Stimulated activated CD4-positive, alpha-beta T cell treated with anti-CD3 and anti-CD28 coated beads, Interleukin-1b, Interleukin-23, amount 100 ng/mL, for 4 hours (primary cell): ENCODE measurements around the gene IL1RAP.

ENCODE experiments used
- DNase-seq, 2 donors: peaks; one replicate each; pipeline ENCODE4 v3.0.0-alpha.2; 2020; ENCODE audit warnings: low read depth in 2 of 2

IL1RAP gene

GRCh38 chr3:190579514-190580137, 65.7 kb downstream of the IL1RAP start:
- no peak for DNase-seq

DNA sequence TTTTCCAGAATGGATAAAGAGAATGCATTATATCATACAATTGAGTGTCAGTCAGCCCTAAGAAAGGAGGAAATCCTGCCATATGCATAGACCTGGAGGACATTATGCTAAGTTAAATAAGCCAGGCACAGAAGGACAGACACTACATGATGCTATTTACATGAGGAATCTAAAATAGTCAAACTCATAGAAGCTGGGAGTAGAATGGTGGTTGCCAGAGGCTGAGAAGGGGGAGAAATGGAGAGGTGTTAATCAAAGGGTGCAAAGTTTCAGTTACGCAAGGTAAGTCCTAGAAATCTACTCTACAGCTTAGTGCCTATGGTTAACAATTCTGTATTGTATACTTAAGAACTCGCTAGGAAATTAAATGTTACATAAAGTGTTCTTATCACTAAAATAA, 66.5 kb downstream of the IL1RAP start:
- DNase-seq, result no peak

- DNase-seq, result no peak
Observed at GRCh38 chr3:190581041-190581541, 67.2 kb downstream of the IL1RAP start.

DNA sequence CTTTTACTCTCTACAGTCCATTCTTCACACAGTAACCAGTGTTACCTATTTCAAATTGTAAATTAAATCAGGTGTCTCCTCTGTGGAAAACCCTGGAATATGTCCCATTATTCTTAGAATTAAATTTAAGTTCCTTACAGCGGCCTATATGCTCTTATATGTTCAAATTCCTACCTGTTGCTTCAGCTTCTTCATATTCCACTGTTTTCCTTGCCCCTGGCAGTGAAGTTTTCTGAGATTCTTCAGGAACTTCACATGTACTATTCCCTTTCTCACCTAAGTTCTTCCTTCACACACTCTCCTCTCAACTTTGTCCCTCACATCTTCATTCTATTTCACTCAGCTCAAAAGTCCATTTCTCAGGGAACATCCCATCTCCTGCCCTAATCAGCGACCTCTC, 68.8 kb downstream of the IL1RAP start:
- no peak for DNase-seq

DNA sequence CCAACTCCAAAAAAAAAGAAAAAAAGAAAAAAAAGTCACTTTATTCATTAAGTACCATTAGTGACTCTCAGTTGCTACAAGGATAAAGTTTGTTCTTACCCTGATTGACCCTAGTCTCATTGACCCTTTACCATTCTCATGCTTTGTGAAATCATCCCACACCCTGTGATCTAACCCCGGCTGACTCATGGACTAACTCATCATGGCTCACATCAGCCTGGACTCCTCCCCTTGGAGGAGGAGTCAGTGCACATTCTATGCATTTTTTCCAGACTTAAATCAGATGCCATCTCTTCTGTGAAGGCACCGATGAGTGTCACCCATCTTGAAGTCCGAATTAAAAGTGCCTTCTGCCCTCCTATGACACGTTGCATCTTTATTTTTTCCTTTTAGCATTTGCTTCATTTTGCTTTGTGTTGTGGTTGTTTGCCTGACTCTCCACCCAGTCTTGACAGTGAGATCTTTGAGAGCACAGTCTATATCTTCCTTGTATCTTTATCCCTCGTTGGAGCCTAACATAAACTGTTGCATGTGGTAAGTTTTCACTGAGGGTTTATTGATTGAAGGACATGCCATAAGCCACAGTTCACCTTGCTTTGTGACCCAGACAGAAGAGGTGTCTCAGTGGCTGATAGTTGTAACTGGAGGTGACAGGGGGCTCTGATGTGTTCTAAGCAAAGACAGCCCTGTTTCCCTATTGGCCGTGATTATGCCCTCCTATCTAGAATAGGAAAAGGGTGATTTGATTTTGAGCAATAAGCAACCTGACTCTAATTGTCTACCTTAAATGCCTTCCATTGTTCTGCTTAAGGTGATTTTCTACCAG, 72.1 kb downstream of the IL1RAP start:
- DNase-seq, result peak; percentile 4 to 33

- DNase-seq, result peak; percentile 7 to 18
Observed at GRCh38 chr3:190586631-190587011, 72.7 kb downstream of the IL1RAP start.

DNA sequence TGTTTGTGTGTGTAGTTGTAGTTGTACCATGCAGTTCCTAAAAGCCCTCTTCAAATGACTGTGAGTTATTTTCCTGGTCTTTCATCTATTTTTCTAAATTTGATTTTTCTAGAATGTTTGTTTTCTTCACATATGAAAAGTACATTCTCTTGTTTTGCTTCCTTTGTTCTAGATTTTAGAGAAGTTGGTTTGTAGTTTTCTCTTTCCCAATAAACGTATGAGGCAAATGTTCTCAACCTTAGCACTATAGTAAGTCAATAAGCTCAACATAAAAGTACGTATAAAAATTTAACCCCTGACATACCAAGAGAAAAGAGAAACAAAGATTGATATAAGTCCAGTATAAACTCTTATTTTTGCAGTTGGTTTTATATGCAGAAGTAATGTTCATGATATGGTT, 74.7 kb downstream of the IL1RAP start:
- DNase-seq, result no peak

GRCh38 chr3:190589326-190589725, 75.4 kb downstream of the IL1RAP start:
- DNase-seq, result no peak

- DNase-seq, result no peak
Observed at GRCh38 chr3:190591080-190591479, 77.2 kb downstream of the IL1RAP start.

GRCh38 chr3:190593075-190593474, 79.2 kb downstream of the IL1RAP start:
- DNase-seq, result no peak

- DNase-seq, result no peak
Observed at GRCh38 chr3:190594171-190594570, 80.3 kb downstream of the IL1RAP start.

- no peak for DNase-seq
Observed at GRCh38 chr3:190595179-190595795, 81.4 kb downstream of the IL1RAP start.

DNA sequence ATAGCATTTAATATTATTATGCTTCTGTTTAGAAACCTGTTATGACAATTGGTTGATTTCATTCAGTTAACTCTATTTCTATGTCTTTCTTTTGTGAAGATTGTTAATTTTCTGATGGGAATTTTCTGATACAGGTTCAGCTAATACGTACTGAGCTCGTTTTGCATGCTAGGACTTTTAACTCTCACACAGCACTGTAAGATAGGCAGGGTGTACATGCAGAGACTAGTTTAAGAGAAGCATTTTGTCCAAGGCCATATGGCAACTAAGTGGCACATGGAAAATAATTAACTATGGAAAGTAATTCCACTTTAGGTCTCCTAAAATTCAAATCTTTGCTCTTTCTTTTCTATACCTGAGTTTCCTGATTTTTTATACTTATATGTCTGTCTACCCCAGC, 81.9 kb downstream of the IL1RAP start:
- DNase-seq, result no peak

GRCh38 chr3:190596349-190597285, 82.7 kb downstream of the IL1RAP start:
- no peak for DNase-seq

- no peak for DNase-seq
Observed at GRCh38 chr3:190597291-190597690, 83.4 kb downstream of the IL1RAP start.

DNA sequence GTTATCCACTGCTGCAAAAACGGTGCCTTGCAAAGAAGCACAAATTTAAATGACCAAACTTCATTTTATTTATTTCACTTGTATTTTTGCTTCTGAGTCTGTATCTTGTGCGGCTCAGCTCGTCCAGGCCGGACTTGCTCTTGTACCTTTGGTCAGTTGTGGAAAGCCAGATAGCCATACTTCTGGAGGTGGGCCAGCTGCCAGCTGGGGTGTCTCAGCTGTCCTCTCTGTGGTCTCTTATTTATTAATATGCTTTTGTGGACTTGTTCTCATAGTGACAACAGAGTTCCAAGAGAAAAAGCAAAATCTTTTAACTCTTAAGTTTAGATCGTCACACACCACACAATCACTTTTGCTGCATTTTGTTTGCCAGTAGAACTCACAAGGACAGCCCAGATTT, 87.7 kb downstream of the IL1RAP start:
- no peak for DNase-seq

GRCh38 chr3:190605385-190605784, 91.5 kb downstream of the IL1RAP start:
- DNase-seq, result no peak

DNA sequence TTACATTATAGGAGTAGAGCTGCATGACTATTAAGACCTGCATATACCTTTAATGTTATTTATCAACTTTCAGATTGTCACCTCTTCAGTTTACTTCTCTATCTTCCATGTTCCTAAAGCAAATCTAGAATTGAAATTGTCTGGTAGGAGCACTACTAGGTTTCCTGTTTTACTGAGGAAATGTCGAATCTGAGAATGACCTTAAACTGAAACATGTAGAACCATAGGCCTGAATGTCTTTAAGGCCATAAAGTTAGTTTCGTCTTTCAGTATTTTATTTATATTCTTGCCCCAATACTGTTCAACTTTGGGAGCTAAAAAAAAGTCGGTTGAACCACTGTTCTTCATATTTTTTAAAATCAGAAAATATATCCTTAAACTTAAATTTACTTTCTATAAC, 92.7 kb downstream of the IL1RAP start:
- DNase-seq, result no peak

DNA sequence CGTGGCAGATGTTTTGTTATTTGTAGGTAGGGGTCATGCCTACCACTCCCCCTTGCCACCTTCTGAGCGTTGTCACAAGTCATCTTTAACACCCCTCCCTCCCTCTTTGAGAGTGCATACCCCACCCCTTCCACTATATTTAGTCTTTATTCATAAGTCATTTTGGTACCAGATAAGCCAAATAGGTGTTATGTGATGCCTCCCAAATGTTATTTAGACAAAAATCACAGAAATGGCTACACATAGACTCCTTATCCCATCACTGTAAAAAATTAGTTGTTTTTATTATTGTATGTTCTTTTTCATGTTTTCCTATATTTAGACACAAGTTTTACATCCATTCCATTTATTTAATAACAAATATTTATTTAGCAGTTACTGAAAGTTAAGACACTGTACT, 93.1 kb downstream of the IL1RAP start:
- DNase-seq, result no peak

GRCh38 chr3:190608850-190609589, 95.1 kb downstream of the IL1RAP start:
- no peak for DNase-seq
